Naive B cell (primary cell): Measurements from ENCODE around the gene BPHL. TPM values are rescaled to one million over a fixed set of nuclear protein-coding genes. Genes with fewer than 3 reads are reported as not detected.

Experiments used
- ATAC-seq, 2 donors: fragments of 150-1000 bp; cut with Tn5 transposase; 2 replicates each; pipeline ENCODE4 v1.10.0; 2021; ENCODE audit warnings: low read depth in 2 of 2, mild to moderate bottlenecking in 2 of 2, moderate library complexity in 2 of 2
- DNase-seq: peaks from one replicate; pipeline ENCODE4 v3.0.0; 2022
- H3K27ac Mint-ChIP-seq, 6 donors: one replicate each; pipeline ENCODE4 v1.8.0; 2020 to 2022; ENCODE audit warnings: mild to moderate bottlenecking in 6 of 6, mixed read lengths in 6 of 6, moderate library complexity in 5 of 6, inconsistent platforms in 2 of 6
- H3K27me3 Mint-ChIP-seq, 3 donors: one replicate each; pipeline ENCODE4 v1.8.0; 2021 to 2022; ENCODE audit warnings: mixed read lengths in 3 of 3, mild to moderate bottlenecking in 1 of 3
- H3K36me3 Mint-ChIP-seq, 2 donors: one replicate each; pipeline ENCODE4 v1.8.0; 2020 to 2022; ENCODE audit warnings: mixed read lengths in 2 of 2, inconsistent platforms in 1 of 2, mild to moderate bottlenecking in 1 of 2
- H3K4me1 Mint-ChIP-seq, 3 donors: one replicate each; pipeline ENCODE4 v1.8.0; 2020 to 2022; ENCODE audit warnings: mixed read lengths in 3 of 3, inconsistent platforms in 1 of 3, mild to moderate bottlenecking in 1 of 3, moderate library complexity in 1 of 3
- H3K4me3 Mint-ChIP-seq, 8 donors: one replicate each; pipeline ENCODE4 v1.8.0; 2020 to 2022; ENCODE audit warnings: mild to moderate bottlenecking in 8 of 8, mixed read lengths in 8 of 8, moderate library complexity in 8 of 8, inconsistent platforms in 2 of 8
- H3K9me3 Mint-ChIP-seq, 7 donors: one replicate each; pipeline ENCODE4 v1.8.0; 2020 to 2022; ENCODE audit warnings: mixed read lengths in 7 of 7, mild to moderate bottlenecking in 5 of 7, inconsistent platforms in 2 of 7, moderate library complexity in 1 of 7
- polyA plus RNA-seq, 6 donors: library from polyadenylated mRNA; unstranded; fragments of 300-500 nt; fragmentation: Illumina TruSeq; gene quantifications; one replicate each; pipeline ENCODE4 v1.2.3, GENCODE V29; 2021; ENCODE audit warnings: low read depth in 6 of 6

Gene BPHL
- polyA plus RNA-seq, 6 donors from 2014 or later: 8.7 to 16.6 (median 13.3) TPM

DNA sequence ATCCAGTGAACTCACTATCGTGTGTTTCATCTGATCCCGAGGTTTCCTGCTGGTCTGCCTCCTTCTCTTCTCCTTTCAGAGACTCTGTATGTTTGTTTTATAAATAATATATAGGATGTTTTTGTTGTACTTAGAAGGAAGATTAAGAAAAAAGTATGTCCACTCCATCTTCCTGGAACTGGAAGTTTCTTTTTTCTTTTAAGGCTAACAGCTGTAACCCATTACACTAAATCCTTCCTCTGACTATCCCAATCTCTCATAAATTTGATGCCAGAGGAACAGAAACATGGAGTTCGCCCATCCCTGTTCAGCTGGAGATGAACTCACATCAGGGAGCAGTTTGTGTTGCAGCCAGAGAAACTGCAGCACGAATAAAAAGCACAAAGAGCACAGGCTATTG is 29.5 kb upstream of the BPHL start:
- DNase-seq (no peak), ATAC-seq (no peak)
- Mint-ChIP-seq H3K27me3 (no peaks in the 10 kb centered on the region), H3K9me3 (peaks cover 0 to 4% (median 0%) of the 10 kb centered on the region in 7 donors), H3K36me3 (peaks cover 26 to 48% of the 10 kb centered on the region in 2 donors), H3K27ac (peak overlapping the region in 1 of 6 donors; percentile 22), H3K4me1 (no peaks in the 10 kb centered on the region), H3K4me3 (no peak overlapping the region)

DNA sequence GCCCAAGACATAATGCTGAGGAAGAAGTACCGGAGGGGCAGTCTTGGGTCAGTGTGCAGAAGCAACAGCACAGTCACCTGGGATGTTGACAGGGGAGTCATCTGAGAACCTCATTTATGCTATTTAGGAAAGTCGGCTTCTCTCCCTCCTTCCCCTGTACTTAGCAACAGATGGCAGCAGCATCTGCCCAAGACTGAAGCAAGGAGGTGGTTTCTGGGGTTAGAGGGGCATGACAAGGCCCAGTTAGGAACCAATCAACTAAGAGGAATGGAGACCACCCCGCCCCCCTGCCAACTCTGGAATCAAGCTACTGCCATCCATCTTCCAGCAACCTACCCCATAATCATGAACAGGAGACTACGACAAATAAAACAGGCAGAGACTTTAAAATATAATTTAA is 28.5 kb upstream of the BPHL start:
- Mint-ChIP-seq H3K4me1 (no peaks in the 10 kb centered on the region), H3K27me3 (no peaks in the 10 kb centered on the region), H3K4me3 (no peak overlapping the region), H3K36me3 (peaks cover 20 to 40% of the 10 kb centered on the region in 2 donors), H3K27ac (peak overlapping the region in 1 of 6 donors; percentile 50), H3K9me3 (peaks cover 0 to 4% (median 0%) of the 10 kb centered on the region in 7 donors)
- DNase-seq: no peak
- no peak for ATAC-seq

DNA sequence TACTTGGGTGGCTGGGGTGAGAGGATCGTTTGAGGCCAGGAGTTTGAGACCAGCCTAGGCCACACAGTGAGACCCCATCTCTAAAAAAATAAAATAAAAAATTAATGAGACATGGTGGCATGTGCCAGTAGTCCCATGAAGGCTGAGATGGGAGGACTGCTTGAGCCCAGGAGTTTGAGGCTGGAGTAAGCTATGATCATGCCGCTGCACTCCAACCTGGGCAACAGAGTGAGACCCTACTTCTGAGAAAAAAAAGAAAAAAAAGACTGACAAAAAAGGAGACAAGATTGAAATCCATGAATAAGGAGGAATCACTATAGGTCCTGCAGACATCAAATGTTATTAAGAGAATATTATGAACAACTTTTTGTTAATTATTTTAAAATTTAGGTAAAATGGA is 23.7 kb upstream of the BPHL start:
- no peaks in the 10 kb centered on the region for H3K4me1 Mint-ChIP-seq
- H3K27me3 Mint-ChIP-seq: no peaks in the 10 kb centered on the region
- H3K4me3 Mint-ChIP-seq: no peak overlapping the region
- no peak overlapping the region for H3K27ac Mint-ChIP-seq
- H3K36me3 Mint-ChIP-seq: peaks cover 4 to 17% of the 10 kb centered on the region in 2 donors
- ATAC-seq (no peak), DNase-seq (no peak)
- H3K9me3 Mint-ChIP-seq: no peaks in the 10 kb centered on the region

DNA sequence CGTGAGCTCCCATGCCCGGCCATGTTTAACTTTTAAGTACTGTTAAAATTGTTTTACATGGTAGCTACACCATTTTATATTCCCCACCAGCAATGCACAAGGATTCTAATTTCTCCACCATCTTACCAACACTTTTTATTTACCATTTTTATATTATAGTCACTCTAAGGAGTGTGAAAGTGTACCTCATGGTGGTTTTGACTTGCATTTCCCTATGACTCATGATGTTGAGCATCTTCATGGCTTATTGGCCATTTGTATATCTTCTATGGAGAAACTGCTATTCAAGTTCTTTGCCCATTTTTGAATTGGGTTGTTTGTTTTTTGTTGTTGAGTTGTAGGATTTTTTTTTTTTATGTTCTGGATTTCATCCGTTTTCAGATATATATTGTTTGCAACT is 15.6 kb upstream of the BPHL start:
- H3K27me3 Mint-ChIP-seq: no peaks in the 10 kb centered on the region
- H3K4me1 Mint-ChIP-seq: peaks cover 0 to 4% (median 0%) of the 10 kb centered on the region in 3 donors
- no peak for DNase-seq
- no peak overlapping the region for H3K27ac Mint-ChIP-seq
- no peak overlapping the region for H3K4me3 Mint-ChIP-seq
- H3K9me3 Mint-ChIP-seq: no peaks in the 10 kb centered on the region
- peaks cover 25 to 26% of the 10 kb centered on the region in 2 donors for H3K36me3 Mint-ChIP-seq
- ATAC-seq: no peak

DNA sequence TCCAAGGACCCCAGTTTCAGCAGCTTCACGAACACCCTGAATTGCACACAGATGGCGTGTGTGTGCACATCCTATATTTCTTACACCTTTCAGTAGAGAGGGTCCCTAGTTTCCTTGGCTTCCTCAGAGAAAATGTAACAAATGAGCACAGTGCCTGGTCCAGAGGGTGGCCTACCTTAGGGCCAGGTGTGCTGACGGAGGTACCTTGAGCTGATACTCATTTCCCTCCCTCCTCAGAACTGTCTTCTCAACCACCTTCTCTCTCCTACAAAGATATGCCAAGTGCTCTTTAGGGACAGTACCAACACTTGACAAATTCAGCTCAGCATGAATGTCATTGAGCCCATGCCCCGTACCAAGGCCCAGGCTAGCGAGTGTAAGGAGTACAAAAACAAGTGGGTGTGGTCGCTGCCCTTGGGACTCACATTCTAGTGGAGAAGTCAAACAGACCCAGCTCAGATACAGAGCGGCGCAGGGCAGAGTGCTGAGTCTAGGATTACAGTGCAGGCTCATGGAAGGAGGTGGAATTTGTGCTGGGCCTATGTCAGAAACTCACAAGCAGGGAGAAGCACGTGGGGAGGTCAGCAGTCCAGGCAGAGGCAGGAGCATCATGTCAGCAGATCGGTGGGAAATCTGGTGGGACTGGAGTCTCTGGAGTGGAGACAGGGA is 9.6 kb upstream of the BPHL start:
- H3K4me1 Mint-ChIP-seq: peaks cover 0 to 4% (median 0%) of the 10 kb centered on the region in 3 donors
- peak overlapping the region in 2 of 6 donors; percentile 71 to 77 for H3K27ac Mint-ChIP-seq
- H3K9me3 Mint-ChIP-seq: no peaks in the 10 kb centered on the region
- H3K4me3 Mint-ChIP-seq: no peak overlapping the region
- H3K27me3 Mint-ChIP-seq: no peaks in the 10 kb centered on the region
- peaks cover 33 to 39% of the 10 kb centered on the region in 2 donors for H3K36me3 Mint-ChIP-seq
- ATAC-seq (no peak), DNase-seq (no peak)

DNA sequence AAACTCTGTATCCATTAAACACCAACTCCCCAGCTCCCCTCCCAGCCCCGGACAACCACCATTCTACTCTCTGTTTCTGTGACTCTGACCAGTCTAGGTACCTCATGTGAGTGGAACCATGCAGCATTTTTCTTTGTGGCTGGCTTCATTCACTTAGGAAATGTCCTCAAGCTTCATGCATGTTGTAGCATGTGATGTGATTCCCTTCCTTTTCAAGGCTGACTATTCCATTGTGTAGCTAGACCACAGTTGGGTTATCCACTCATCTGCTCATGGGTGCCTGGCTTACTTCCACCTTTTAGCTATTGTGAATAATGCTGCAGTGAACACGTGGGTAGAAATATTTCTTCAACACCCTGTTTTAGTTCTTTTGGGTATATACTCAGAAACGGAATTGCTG is 8.8 kb upstream of the BPHL start:
- ATAC-seq (no peak), DNase-seq (no peak)
- H3K9me3 Mint-ChIP-seq: no peaks in the 10 kb centered on the region
- H3K4me1 Mint-ChIP-seq: peaks cover 0 to 4% (median 2%) of the 10 kb centered on the region in 3 donors
- no peak overlapping the region for H3K4me3 Mint-ChIP-seq
- H3K27me3 Mint-ChIP-seq: no peaks in the 10 kb centered on the region
- H3K36me3 Mint-ChIP-seq: peaks cover 25 to 31% of the 10 kb centered on the region in 2 donors
- H3K27ac Mint-ChIP-seq: no peak overlapping the region

DNA sequence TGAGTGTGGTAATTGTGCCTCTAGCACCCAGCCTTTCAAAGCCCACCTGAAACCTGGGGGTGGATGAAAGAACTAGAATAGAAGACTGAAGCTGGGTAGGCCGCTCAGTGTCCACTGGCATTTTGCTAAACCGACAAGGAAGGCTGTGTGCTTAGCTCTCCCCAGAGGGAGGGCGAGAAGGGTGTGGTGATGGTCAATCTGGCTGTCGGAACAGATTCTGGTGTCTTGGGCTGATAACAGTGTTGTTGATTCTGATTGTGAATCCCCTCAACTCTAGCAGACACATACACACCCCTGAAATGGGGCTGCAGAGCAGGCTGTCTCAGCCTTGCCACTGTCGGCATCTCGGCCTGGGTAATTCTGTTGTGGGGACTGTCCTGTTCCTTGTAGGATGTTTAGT is 4.1 kb upstream of the BPHL start:
- Mint-ChIP-seq H3K9me3 (no peaks in the 10 kb centered on the region), H3K4me1 (peaks cover 13 to 16% (median 14%) of the 10 kb centered on the region in 3 donors), H3K36me3 (peaks cover 8 to 12% of the 10 kb centered on the region in 2 donors), H3K27me3 (no peaks in the 10 kb centered on the region), H3K4me3 (no peak overlapping the region), H3K27ac (peak overlapping the region in 1 of 6 donors; percentile 27)
- no peak for ATAC-seq
- DNase-seq: no peak

DNA sequence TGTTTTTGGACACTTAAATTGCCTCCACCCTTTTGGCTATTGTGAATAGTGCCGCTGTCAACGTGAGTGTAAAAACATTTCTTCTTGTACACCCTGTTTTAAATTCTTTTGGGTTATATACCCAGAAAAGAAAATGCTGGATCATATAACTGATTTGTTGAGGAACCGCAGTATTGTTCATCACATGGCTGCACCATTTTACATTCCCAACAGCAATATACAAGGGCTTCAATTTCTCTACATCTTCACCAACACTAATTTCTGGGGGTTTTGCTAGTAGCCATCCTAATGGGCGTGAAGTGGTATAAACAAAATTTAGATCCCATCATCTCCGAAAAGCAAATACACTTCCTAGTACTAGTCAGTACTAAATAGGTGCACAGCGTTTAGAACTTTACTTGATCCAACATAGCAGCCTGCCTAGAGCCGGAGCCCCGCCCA is 579 bp upstream of the BPHL start:
- ATAC-seq (peak; percentile 65 to 68), DNase-seq (no peak)
- no peaks in the 10 kb centered on the region for H3K9me3 Mint-ChIP-seq
- peak overlapping the region; percentile 88 to 97 (median 96) for H3K4me3 Mint-ChIP-seq
- peak overlapping the region; percentile 89 to 99 (median 96) for H3K27ac Mint-ChIP-seq
- H3K27me3 Mint-ChIP-seq: no peaks in the 10 kb centered on the region
- peaks cover 14 to 19% (median 16%) of the 10 kb centered on the region in 3 donors for H3K4me1 Mint-ChIP-seq
- H3K36me3 Mint-ChIP-seq: peaks cover 0 to 4% of the 10 kb centered on the region in 2 donors

DNA sequence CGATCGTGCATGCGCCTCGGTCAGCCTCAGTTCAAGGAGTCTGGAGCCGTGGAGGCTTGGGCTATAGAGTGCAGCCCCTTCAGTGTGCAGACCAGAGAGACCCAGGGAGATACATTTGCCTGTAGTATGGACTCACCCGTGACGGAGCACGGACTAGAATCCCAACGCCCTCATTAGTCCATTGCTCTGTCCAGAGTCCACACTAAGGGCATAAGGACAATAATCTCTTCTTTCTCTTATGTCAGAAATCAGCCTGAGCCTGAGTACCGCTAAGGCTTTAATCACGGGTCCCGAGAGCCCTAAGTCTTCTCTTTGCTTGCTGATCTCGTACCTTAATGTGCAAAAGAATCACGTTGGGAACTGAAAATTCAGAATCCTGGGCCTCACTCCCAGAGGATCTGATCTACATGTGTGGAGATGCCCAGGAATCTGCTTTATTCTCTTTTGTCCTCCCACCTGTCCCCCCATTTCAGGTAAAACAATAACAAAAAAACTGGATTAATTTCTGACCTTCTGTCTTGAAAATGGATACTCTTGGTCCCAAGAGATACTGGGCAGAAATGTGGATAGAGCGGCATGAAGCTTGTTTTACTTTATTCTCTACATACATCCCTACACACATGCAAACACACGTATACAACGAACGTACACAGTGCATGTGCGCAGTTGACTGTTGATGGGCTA is 671 bp downstream of the BPHL start:
- peak overlapping the region; percentile 88 to 97 (median 96) for H3K4me3 Mint-ChIP-seq
- ATAC-seq (peak; percentile 13 to 19), DNase-seq (no peak)
- no peaks in the 10 kb centered on the region for H3K27me3 Mint-ChIP-seq
- H3K9me3 Mint-ChIP-seq: no peaks in the 10 kb centered on the region
- H3K36me3 Mint-ChIP-seq: no peaks in the 10 kb centered on the region
- H3K27ac Mint-ChIP-seq: peak overlapping the region in 5 of 6 donors; percentile 3 to 95 (median 87)
- peaks cover 14 to 19% (median 16%) of the 10 kb centered on the region in 3 donors for H3K4me1 Mint-ChIP-seq

DNA sequence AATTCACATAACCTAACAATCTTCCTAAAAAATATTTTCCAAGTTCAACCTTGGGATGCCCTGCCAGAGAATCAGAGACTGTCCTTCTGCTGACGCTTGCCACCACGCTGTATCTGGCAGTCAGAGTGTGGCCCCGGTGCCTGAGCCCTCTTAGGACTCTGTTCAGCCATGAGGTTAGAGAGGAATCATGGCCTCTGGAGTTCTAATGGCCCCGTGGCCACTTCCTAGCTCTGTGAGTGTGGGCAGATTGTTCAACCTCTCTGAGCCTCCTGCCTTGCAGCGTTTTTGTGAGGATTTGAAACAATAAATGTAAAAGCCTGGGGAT is 2.2 kb downstream of the BPHL start:
- peak overlapping the region in 1 of 8 donors; percentile 69 for H3K4me3 Mint-ChIP-seq
- H3K9me3 Mint-ChIP-seq: no peaks in the 10 kb centered on the region
- no peaks in the 10 kb centered on the region for H3K27me3 Mint-ChIP-seq
- no peak overlapping the region for H3K27ac Mint-ChIP-seq
- DNase-seq (no peak), ATAC-seq (no peak)
- H3K36me3 Mint-ChIP-seq: no peaks in the 10 kb centered on the region
- peaks cover 17 to 28% (median 22%) of the 10 kb centered on the region in 3 donors for H3K4me1 Mint-ChIP-seq

DNA sequence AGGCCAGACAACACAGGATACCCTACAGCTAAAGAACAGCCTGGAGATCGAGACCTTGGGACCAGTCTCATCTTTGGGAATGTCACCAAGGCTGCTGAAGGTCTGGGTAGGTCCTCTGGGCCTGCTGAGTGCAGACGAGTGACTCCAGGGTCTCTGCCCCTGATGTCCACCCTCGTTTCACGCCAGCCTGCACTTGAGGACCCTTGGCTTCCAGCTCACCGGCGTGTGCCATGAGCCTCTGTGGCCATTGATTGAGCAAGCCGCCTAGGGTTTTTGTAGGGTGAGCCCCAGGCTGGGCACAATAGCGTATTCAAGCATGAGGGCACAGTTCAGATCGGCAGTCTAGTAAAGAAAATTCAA is 4.3 kb downstream of the BPHL start:
- Mint-ChIP-seq H3K27me3 (no peaks in the 10 kb centered on the region), H3K36me3 (no peaks in the 10 kb centered on the region), H3K4me1 (peaks cover 12 to 27% (median 22%) of the 10 kb centered on the region in 3 donors), H3K27ac (peak overlapping the region in 1 of 6 donors; percentile 52), H3K9me3 (no peaks in the 10 kb centered on the region), H3K4me3 (no peak overlapping the region)
- DNase-seq (no peak), ATAC-seq (no peak)

DNA sequence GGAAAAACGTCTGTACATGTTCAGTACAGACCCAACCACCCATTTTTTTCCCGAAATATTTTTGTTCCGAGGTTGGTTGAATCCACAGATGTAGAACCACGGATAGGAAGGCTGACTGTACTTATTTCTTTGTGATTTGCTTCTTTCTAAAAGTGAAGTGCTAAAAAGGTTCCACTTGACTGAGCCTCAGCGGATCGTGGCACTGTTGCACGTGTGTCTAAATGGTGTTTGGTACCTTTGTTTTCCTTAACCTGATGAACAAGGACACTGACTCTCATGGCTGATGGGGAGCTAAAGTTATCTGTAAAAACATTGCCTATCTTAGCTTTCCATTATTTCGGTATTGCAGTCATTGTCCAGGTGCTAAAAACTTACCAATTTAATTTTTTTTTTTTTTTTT is 6.2 kb downstream of the BPHL start:
- Mint-ChIP-seq H3K4me3 (no peak overlapping the region), H3K9me3 (no peaks in the 10 kb centered on the region), H3K4me1 (peaks cover 3 to 17% (median 10%) of the 10 kb centered on the region in 3 donors), H3K27ac (peak overlapping the region in 1 of 6 donors; percentile 9), H3K36me3 (peaks cover 6 to 11% of the 10 kb centered on the region in 2 donors), H3K27me3 (no peaks in the 10 kb centered on the region)
- DNase-seq: no peak
- ATAC-seq: peak; percentile 29 to 46

DNA sequence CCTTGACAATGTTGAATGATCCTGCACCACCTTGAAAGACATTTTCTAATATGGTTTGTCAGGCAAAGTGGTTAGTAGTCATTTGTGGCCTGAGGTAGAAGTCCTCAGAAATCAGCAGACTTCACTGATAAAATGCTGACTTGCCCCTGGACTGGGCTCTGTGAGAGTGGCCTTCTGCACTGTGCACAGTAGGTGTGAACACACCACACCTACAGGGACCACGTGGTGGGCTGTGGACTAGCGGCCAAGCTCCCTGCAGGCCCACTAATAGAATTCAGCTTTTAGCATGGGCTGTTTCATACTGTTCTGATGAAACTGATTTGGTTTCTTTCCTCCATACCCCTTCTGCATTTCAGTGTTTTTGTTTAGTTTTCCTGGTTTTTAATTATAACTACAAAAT is 7.3 kb downstream of the BPHL start:
- H3K36me3 Mint-ChIP-seq: peaks cover 6 to 14% of the 10 kb centered on the region in 2 donors
- H3K4me3 Mint-ChIP-seq: no peak overlapping the region
- no peak overlapping the region for H3K27ac Mint-ChIP-seq
- peaks cover 3 to 17% (median 10%) of the 10 kb centered on the region in 3 donors for H3K4me1 Mint-ChIP-seq
- no peak for DNase-seq
- H3K27me3 Mint-ChIP-seq: no peaks in the 10 kb centered on the region
- no peak for ATAC-seq
- no peaks in the 10 kb centered on the region for H3K9me3 Mint-ChIP-seq
